GM12892 (cell line): Measurements from ENCODE around the gene BAIAP2L2.

ENCODE experiments used
- DNase-seq: peaks from one replicate; pipeline ENCODE4 v3.0.0; 2011; ENCODE audit not compliant: insufficient read length
- FAIRE-seq: peaks from 2 replicates; lab custom pipeline; 2011; peaks lifted over from hg19 to GRCh38; lab: Jason Lieb, UNC
- POLR2A ChIP-seq: IDR thresholded peaks from 2 replicates; pipeline ENCODE4 v1.6.1; 2011; ENCODE audit warnings: low read depth, low read length, control low read depth
- POLR2AphosphoS5 ChIP-seq: IDR thresholded peaks from 2 replicates; pipeline ENCODE4 v1.6.1; 2011; ENCODE audit warnings: low read depth, low read length, control low read depth
- TAF1 ChIP-seq: IDR thresholded peaks from 2 replicates; pipeline ENCODE4 v1.6.1; 2011; ENCODE audit warnings: low read depth, mild to moderate bottlenecking, control low read depth, low read length, borderline replicate concordance

BAIAP2L2 gene

GRCh38 chr22:38098410-38099249, 11.9 kb downstream of the BAIAP2L2 start:
- no peak for TF ChIP-seq TAF1
- TF ChIP-seq POLR2AphosphoS5 = no peak
- no peak for TF ChIP-seq POLR2A
- no peak for FAIRE-seq

GRCh38 chr22:38097557-38098409, 12.7 kb downstream of the BAIAP2L2 start:
- FAIRE-seq (no peak), DNase-seq (no peak)

More at GRCh38 chr22:38098410-38099249, 11.9 kb downstream of the BAIAP2L2 start:
- no peak for DNase-seq

GRCh38 chr22:38097058-38097457, 13.4 kb downstream of the BAIAP2L2 start:
- DNase-seq (no peak), FAIRE-seq (no peak)
- TF ChIP-seq POLR2A = no peak
- no peak for TF ChIP-seq TAF1
- TF ChIP-seq POLR2AphosphoS5 = no peak

More at GRCh38 chr22:38097557-38098409, 12.7 kb downstream of the BAIAP2L2 start:
- TF ChIP-seq POLR2AphosphoS5 (no peak), TAF1 (no peak), POLR2A (no peak)

- TF ChIP-seq POLR2A (no peak), POLR2AphosphoS5 (no peak), TAF1 (no peak)
- FAIRE-seq = no peak
Observed at GRCh38 chr22:38089474-38089851, 21.0 kb downstream of the BAIAP2L2 start.

GRCh38 chr22:38088629-38089473, 21.6 kb downstream of the BAIAP2L2 start:
- TF ChIP-seq TAF1 (no peak), POLR2AphosphoS5 (no peak), POLR2A (no peak)
- no peak for DNase-seq
- no peak for FAIRE-seq

More at GRCh38 chr22:38089474-38089851, 21.0 kb downstream of the BAIAP2L2 start:
- DNase-seq = no peak

GRCh38 chr22:38087855-38088254, 22.6 kb downstream of the BAIAP2L2 start:
- DNase-seq (no peak), FAIRE-seq (no peak)
- TF ChIP-seq POLR2A (no peak), POLR2AphosphoS5 (no peak), TAF1 (no peak)

- DNase-seq (no peak), FAIRE-seq (no peak)
- TF ChIP-seq POLR2A = no peak
- no peak for TF ChIP-seq POLR2AphosphoS5
- no peak for TF ChIP-seq TAF1
Observed at GRCh38 chr22:38086942-38087341, 23.5 kb downstream of the BAIAP2L2 start.

- DNase-seq (no peak), FAIRE-seq (no peak)
- TF ChIP-seq TAF1 (no peak), POLR2A (no peak), POLR2AphosphoS5 (no peak)
Observed at GRCh38 chr22:38086001-38086845, 24.3 kb downstream of the BAIAP2L2 start.

- TF ChIP-seq POLR2AphosphoS5 = no peak
- no peak for TF ChIP-seq POLR2A
- DNase-seq (no peak), FAIRE-seq (no peak)
Observed at GRCh38 chr22:38085501-38085900, 25.0 kb downstream of the BAIAP2L2 start.

- DNase-seq (no peak), FAIRE-seq (no peak)
- TF ChIP-seq POLR2A (no peak), POLR2AphosphoS5 (no peak), TAF1 (no peak)
Observed at GRCh38 chr22:38085056-38085455, 25.4 kb downstream of the BAIAP2L2 start.
